HG03095 (cell line): ENCODE measurements around the gene GJC1.
"Not testable (repeated sequence)": the region's sequence is repeated elsewhere in the genome, so short reads cannot be mapped to it uniquely, and the experiment has no call there.

Experiments
- ATAC-seq: cut with Tn5 transposase; IDR thresholded peaks from one replicate; pipeline ENCODE4 v1.9.1; 2021; ENCODE audit warnings: moderate library complexity; ENCODE audit not compliant: unreplicated experiment

The GJC1 gene

GRCh38 chr17:44761932-44762810, 67.9 kb downstream of the GJC1 start:
- no peak for ATAC-seq

DNA sequence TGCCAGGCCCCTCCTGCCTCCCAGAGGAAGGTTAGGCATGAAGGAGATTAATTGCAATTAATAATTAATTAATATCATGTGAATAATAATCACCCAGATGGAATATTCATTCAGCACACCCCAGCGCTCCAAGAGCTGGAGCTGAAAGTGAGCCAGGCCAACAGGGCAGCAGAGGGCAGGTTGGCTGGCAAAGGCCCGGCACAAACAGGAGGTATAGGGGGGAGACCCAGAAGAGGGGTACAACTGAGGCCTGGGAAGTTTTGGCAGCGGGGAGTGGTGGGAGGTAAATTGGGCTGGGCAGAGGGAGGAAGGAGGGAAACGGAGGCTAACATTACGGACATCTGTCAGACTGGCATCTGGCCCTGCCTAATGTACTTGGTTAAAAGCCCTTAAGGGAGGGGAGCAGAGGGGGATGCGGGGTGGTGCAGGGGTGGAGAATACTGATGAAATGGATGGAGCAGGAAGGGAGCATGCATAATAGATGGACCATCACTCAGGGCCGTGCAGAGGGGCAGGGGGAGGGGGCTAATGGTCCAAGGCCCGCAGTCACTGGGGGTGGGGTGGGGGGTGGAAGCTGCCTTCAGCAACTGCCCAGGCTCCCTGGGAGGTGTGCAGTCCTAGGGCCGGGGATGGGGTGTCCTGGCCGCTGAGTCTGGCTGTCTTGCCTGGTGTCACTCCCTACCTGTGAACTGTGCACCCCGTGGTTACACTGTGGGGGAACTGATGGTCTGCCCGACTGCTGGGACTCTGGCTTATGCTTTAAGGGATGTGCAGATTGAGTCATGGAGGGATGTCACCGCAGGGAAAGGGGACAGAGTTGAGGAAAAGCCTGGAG, 69.4 kb downstream of the GJC1 start:
- no peak for ATAC-seq

DNA sequence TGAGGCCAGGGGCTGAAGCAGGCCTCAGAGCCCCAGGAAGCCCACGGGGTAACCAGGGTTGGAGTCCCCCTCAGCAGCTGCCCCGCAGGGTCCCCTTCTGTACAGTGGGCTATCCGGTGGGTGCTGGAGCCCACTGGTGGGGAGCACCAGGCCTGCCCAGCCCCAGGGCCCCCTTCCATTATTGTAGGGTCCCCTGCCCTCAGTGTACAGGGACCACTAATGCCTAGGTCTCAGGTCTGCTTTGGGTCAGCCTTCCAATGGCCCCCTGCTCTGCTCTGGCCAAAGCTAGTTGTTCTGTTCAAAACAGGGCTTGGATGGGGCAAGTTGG, 70.2 kb downstream of the GJC1 start:
- ATAC-seq = no peak

- no peak for ATAC-seq
These were observed 70.8 kb downstream of the GJC1 start for GRCh38 chr17:44759086-44759915.

GRCh38 chr17:44758414-44759085, 71.5 kb downstream of the GJC1 start, which contains the start of gene ADAM11:
Gene ADAM11, plus strand, starts transcription at chr17:44758988. Its CDS starts 212 bp downstream, at chr17:44759200.
- no peak for ATAC-seq

DNA sequence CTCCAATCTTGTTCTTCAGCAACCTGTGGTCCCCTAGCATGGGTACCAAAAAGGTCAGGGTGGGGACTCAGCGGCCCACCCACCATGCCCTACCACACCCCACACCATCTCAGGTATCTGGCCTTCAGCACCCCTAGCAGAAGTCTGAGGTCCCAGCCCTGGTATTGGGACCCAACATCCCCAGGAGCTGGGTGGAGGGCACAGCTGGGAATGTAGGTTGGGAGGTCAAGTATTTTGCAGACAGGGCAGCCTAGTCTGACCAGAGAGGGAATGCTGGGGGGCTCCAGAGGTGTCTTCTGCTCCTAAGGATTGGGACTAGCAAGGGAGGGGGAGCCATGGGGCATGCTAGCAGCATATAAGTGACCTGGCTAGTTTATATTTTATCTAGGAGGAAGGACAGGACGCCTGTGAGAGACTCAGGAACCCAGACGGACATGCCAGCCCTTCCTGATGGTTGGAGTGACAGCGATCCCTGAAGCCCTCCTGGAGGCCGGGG, 72.1 kb downstream of the GJC1 start:
- ATAC-seq = no peak

DNA sequence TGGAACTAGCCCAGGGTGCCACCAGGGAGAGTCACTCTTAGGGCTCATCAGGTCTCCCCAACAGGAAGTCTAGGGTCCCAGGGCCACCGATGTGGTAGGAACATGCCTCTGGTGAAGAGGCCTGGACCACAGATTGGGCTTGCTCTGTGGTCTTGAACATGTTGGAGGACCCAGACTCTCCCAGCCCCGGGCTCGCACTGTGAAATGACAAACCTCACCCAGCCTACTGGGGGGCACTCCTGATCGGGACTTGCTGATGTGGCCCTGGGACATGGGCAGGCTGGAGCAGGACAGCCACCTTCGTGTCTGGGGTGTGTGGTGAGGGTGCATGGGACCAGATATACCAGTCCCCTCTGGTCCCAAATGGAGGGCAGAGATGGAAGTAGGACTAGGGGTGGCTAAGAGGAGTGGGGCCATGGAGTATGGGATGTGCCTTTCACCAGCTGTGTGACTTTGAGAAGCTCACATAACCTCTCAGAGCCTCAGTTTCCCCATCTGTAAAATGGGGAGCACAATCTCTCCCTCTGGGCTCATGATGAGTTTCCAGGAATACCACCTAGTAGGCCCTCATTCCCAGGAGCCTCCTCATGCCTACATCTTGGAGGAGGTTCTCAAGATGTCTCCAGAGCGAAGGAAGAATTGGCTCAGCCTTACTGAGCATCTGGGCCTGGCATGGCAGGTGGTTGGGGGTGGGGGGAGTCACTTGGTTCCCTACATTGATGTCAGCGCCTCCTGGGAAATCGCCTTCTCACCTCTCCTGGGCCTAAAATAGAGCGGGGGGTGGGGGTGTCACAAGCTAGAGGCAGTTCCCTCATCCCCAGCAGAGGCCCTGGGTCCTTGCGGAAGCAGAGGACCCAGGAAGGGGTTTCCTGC, 72.8 kb downstream of the GJC1 start:
- no peak for ATAC-seq

DNA sequence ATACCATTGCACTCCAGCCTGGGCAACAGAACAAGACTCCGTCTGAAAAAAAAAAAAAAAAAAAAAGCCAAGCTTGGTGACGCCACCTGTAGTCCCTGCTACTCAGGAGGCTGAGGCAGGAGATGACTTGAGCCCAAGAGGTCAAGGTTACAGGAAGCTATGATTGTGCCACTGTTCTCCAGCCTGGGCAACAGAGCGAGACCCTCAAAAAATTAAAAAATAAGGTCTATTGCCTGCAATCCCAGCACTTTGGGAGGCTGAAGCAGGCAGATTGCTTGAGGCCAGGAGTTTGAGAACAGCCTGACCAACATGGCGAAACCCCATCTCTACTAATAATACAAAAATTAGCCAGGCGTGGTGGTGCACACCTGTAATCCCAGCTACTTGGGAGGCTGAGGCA, 74.9 kb downstream of the GJC1 start:
- ATAC-seq = not testable (repeated sequence)

DNA sequence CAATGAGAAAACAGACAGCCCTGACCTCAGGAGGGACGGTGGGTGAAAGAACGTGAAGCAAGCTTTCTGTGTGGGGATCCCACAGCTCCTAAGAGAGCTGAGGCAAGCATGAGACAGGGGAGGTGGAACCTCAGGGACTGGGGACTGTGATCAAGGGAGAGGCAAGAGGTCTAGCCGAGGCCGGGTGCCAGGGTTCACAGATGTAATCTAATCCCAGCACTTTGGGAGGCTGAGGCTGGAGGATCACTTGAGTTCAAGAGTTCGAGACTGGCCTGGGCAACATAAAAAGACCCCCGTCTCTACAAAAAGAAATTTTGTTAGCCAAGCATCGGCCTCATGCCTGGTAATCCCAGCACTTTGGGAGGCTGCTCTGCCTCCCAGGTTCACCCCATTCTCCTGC, 75.8 kb downstream of the GJC1 start:
- no peak for ATAC-seq

DNA sequence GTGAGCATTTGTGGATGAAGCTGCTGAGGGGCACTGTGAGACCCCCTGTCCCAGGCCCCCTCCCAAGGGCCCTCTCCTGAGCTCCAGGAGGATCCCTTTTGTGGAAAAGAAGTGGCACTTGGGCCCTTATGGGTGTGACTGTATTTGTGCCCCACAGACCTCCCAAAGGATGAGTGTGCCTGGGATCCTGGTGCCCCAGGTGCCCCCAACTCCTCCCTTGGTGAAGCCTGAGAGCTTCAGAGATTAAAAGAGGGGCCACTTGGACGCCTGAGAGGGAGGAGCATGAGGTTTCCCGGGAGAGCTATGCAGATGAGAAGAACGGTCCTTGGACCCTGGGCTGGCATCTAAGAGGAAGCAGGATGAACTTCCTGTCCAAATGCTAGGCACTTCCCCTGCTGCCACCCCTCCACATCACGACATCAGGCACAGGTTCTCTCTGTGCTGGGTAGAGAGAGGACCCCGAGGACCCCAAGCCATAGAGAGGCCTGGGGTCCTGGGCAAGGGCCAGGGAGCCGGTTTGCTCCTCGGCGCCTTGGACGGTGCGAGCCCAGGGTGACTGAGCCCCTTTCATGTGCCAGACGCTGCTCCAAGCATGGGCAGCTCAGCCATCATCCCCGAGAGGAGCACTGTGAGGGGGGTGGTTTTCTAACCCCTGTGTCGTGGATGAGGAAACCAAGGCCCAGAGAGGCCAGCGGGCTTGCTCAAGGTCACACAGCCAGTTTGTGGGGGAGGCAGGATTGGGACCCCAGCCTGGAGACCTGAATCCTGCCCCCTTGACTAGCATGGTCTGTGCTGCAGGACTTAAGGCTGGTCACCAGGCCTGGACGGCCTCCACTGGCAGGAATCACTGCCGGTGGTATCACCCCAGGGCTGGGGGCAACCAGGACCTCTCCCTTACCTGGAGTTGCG, 76.9 kb downstream of the GJC1 start:
- no peak for ATAC-seq

DNA sequence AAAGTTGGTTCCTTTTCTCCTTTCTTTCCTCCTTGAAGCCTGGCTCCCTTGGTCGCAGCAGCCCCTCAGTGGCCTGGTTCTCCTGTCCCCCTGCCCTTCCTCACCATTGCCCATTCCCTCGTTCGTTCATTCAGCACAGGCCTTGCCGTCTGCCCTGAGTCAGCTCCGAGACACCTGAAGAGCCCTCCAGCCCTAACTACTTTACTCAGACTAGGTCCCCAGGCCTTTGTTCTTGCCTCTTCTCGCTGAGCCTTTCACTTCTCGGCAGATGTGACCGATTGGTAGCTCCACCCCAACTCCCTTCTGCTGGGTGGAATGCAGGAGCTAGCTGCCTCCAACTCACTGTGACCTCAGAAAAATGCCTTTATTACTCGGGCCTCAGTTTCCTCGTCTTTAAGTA, 78.3 kb downstream of the GJC1 start:
- no peak for ATAC-seq

DNA sequence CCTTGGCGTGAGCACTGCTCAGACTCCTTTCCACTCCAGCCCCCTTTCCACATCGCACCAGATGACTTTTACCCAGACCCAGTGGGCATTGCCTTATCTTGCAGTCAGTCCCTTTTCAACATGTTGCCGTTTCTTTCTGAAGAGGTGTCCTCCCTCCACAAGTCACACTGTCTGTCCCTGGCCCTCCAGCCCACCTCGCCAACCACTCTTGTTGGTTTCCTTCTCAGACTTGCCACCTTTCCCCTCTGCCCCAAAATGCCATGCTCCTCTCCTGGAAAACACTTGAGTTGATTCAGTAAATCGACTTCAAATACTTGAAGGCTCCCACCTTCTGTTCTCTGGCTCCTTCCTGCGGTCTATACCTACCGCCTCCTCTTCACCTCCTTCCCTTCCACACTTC, 78.8 kb downstream of the GJC1 start:
- ATAC-seq = no peak

- no peak for ATAC-seq
These were observed 80.1 kb downstream of the GJC1 start for GRCh38 chr17:44749980-44750318.

DNA sequence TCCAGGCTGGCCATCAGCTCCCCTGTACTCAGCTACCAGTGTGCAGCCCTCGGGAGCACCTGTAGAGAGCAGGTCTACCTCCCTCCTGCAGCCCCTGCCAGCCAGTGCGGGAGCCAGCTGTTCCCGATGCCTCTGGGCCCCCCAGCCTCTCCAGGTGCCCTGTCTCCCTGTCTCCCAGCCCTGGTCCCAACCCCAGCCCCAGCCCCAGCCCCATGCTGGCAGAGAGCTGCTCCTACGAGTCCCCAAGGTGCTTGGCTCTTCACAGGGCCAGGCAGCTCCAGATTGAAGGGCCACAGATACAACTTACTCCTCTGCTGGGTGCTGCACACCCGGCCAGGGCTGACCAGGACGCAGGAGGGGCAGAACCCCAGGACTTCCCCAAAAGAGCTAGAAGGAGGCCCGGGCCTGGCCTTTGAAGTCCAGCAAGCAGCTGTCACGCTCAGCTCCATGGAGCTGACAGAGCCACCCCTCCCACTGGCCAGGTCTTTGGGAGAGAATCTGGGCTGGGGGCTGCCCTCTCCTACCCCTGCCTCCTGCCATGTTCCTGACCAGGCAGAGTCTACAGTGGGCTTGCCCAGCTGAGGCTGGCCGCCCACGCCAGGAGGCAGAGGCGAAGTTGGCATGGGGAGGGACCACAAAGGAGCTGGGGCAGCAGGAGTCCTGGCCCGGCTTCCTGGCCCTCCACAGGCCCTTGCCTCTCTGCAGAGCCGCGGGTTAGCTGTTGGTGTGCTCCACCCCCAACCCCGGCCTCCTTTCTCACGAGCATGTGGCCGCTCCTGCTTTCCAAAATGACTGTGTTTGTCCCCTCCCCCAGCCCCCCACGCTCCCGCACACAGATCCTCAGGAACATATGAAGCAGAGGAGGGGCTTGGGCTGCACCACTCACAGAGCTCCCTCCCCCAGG, 80.8 kb downstream of the GJC1 start:
- ATAC-seq = no peak
